Cardiac muscle cell (in vitro differentiated cells and primary cell): ENCODE results near the gene ALK. TPM values are rescaled to one million over a fixed set of nuclear protein-coding genes. Genes with fewer than 3 reads are reported as not detected.

Experiments used
- DNase-seq, 2 donors: peaks; one replicate each; pipeline versions ENCODE4 v3.0.0 to v3.0.0-alpha.2; 2010 to 2017; ENCODE audit warnings: low read depth in 1 of 2, low spot score in 1 of 2
- H3K27ac ChIP-seq: fragments of 200-600 bp; sonication (generic); 2 replicates; pipeline ENCODE4 v1.5.1; 2016
- H3K27me3 ChIP-seq: fragments of 200-600 bp; sonication (generic); 2 replicates; pipeline ENCODE4 v1.6.0; 2016; ENCODE audit warnings: control low read depth
- H3K36me3 ChIP-seq: fragments of 200-600 bp; sonication (generic); 2 replicates; pipeline ENCODE4 v1.5.1; 2016; ENCODE audit warnings: control low read depth
- H3K4me1 ChIP-seq: fragments of 200-600 bp; sonication (generic); 2 replicates; pipeline ENCODE4 v1.8.1; 2017; ENCODE audit warnings: low read depth, mild to moderate bottlenecking, mixed run types
- H3K4me3 ChIP-seq: fragments of 200-600 bp; sonication (generic); 2 replicates; pipeline ENCODE4 v1.5.1; 2016; ENCODE audit warnings: mild to moderate bottlenecking
- H3K9me3 ChIP-seq: fragments of 200-600 bp; sonication (generic); 2 replicates; pipeline ENCODE4 v1.5.1; 2017; ENCODE audit warnings: low read depth, mild to moderate bottlenecking, control low read depth
- polyA plus RNA-seq: library from polyadenylated mRNA; unstranded; fragments of >200 nt; fragmentation: Nextera tagmentation; extraction: Ambion mirVana; gene quantifications from 2 replicates; pipeline ENCODE4 v1.2.1, GENCODE V29; 2016
- total RNA-seq: library from RNA; depleted of rRNA; stranded (reverse); fragments of >200 nt; gene quantifications from 2 replicates; pipeline ENCODE4 v1.2.3, GENCODE V29; 2016
- TF ChIP-seq, protein P1 (sequence below): IDR thresholded peaks from 2 replicates; pipeline ENCODE4 v1.5.1; 2012; ENCODE audit warnings: low read depth, mild to moderate bottlenecking, low read length

The ALK gene
- total and polyA plus RNA-seq, 2 experiments from 2014 or later = 1.8 to 4.3 TPM

DNA sequence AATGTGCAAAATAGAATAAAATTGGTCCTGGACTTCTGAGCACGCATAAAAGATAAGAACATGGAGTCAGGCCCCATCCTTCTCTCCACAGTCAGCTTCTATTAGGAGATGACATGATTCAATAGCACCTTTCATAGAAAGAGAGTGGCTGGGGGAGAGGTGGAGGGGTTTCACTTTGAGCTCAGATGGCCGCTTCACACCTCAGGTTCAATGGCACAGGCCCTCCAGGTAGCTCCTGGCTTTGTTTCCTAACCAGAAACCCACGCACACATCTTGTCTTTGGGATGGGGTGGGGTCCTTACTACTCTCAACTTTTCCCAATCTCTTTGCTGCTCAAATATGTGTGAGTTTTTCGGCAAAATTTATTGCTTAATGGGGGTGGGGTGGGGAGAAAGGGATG lies 473.9 kb downstream of the ALK start:
- Histone ChIP-seq H3K27ac (no peak overlapping the region), H3K27me3 (no peaks in the 10 kb centered on the region), H3K4me1 (peaks cover 50% of the 10 kb centered on the region), H3K36me3 (no peaks in the 10 kb centered on the region), H3K9me3 (no peaks in the 10 kb centered on the region), H3K4me3 (no peak overlapping the region)
- no peak for DNase-seq
- TF ChIP-seq, protein P1, sequence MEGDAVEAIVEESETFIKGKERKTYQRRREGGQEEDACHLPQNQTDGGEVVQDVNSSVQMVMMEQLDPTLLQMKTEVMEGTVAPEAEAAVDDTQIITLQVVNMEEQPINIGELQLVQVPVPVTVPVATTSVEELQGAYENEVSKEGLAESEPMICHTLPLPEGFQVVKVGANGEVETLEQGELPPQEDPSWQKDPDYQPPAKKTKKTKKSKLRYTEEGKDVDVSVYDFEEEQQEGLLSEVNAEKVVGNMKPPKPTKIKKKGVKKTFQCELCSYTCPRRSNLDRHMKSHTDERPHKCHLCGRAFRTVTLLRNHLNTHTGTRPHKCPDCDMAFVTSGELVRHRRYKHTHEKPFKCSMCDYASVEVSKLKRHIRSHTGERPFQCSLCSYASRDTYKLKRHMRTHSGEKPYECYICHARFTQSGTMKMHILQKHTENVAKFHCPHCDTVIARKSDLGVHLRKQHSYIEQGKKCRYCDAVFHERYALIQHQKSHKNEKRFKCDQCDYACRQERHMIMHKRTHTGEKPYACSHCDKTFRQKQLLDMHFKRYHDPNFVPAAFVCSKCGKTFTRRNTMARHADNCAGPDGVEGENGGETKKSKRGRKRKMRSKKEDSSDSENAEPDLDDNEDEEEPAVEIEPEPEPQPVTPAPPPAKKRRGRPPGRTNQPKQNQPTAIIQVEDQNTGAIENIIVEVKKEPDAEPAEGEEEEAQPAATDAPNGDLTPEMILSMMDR = no peak

DNA sequence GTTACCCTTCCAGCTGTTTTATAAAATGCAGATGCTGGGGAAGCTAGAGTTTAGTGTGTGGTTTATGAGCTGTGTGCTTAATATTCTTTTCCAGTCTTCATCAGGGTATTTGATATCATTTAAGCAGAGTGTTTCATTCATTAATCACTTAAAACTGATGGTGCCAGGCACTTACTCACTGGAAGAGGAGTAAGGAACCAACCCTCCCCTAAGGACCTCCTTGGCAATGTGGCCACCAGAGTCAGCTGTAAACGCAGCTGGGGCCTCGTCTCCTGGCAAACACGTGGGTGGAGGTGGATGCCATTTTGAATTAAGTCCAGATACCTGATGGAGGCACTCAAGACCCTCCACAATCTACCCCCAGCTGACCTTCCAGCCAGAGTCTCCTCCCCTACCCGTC lies 474.5 kb downstream of the ALK start:
- H3K4me1 ChIP-seq = peaks cover 50% of the 10 kb centered on the region
- H3K9me3 ChIP-seq = no peaks in the 10 kb centered on the region
- DNase-seq = no peak
- no peak overlapping the region for H3K4me3 ChIP-seq
- no peaks in the 10 kb centered on the region for H3K27me3 ChIP-seq
- peak overlapping the region; percentile 37 for H3K27ac ChIP-seq
- TF ChIP-seq, protein P1 = no peak
- no peaks in the 10 kb centered on the region for H3K36me3 ChIP-seq

DNA sequence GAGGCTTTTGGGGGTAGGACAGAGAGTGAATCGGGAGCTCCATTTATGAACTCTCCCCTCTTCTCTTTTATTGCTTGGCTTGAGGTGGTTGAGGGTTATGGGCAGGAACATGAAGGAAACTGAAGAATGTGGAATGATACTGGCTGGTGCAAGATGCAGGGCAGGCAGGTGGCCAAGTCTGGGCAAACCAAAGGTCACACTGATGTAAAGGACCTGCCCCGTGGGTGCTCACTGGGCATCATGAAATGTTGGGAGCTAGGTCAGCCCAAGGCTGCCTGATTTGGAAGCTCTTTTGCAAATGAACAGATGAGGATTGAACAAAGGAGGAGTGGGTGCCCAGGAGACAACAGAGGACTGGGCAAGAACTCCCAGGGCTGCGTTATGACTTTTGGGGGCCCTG lies 477.2 kb downstream of the ALK start:
- TF ChIP-seq, protein P1 = no peak
- H3K9me3 ChIP-seq = no peaks in the 10 kb centered on the region
- H3K27ac ChIP-seq = peak overlapping the region; percentile 72
- H3K4me3 ChIP-seq = no peak overlapping the region
- peaks cover 36% of the 10 kb centered on the region for H3K4me1 ChIP-seq
- no peaks in the 10 kb centered on the region for H3K27me3 ChIP-seq
- H3K36me3 ChIP-seq = no peaks in the 10 kb centered on the region
- no peak for DNase-seq

DNA sequence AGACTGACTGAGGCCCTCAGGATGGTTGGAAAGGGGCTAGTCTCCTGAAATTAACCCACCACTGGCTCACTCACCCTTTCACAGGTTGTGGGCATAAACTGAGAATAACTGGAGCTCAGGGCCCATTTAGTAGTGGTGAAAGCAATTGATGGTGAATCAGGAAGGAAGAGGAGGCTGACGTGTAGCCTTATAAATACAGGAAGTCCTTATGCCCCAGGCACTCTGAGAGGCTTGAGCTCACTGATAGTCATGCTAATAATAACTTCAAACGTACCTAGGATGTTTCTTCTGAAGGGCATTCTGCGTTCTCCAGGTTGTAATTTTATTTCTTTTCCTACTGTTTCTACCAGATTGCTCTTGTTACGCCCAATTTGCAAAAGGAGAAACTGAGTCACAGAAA lies 477.8 kb downstream of the ALK start:
- peak overlapping the region; percentile 72 for H3K27ac ChIP-seq
- H3K9me3 ChIP-seq = no peaks in the 10 kb centered on the region
- no peaks in the 10 kb centered on the region for H3K36me3 ChIP-seq
- peak in 1 of 2 donors; percentile 59 for DNase-seq
- H3K4me3 ChIP-seq = no peak overlapping the region
- no peaks in the 10 kb centered on the region for H3K27me3 ChIP-seq
- TF ChIP-seq, protein P1 = no peak
- H3K4me1 ChIP-seq = peaks cover 36% of the 10 kb centered on the region

DNA sequence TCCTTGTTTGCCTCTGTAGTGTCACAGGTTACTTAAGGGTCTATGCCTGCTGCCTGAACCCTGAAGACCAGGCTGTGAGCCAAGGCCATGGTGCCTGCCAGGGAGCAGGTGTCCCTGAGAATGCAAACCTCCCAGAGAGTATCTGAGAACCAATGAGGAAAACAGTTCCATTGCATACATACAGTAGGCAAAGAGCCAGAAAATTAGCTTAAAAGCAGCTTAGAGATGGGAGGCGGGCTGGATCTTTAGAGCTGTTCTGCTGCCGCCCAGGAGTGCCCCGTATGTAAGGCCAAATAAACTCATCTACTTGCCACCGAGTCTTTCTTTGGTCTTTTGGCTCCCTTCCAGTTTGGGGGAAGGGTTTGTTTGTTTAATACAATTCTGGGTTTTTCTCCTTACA lies 478.2 kb downstream of the ALK start:
- peak overlapping the region; percentile 72 for H3K27ac ChIP-seq
- no peak for DNase-seq
- no peak overlapping the region for H3K4me3 ChIP-seq
- no peaks in the 10 kb centered on the region for H3K36me3 ChIP-seq
- TF ChIP-seq, protein P1 = no peak
- H3K27me3 ChIP-seq = no peaks in the 10 kb centered on the region
- H3K4me1 ChIP-seq = peaks cover 36% of the 10 kb centered on the region
- H3K9me3 ChIP-seq = no peaks in the 10 kb centered on the region

DNA sequence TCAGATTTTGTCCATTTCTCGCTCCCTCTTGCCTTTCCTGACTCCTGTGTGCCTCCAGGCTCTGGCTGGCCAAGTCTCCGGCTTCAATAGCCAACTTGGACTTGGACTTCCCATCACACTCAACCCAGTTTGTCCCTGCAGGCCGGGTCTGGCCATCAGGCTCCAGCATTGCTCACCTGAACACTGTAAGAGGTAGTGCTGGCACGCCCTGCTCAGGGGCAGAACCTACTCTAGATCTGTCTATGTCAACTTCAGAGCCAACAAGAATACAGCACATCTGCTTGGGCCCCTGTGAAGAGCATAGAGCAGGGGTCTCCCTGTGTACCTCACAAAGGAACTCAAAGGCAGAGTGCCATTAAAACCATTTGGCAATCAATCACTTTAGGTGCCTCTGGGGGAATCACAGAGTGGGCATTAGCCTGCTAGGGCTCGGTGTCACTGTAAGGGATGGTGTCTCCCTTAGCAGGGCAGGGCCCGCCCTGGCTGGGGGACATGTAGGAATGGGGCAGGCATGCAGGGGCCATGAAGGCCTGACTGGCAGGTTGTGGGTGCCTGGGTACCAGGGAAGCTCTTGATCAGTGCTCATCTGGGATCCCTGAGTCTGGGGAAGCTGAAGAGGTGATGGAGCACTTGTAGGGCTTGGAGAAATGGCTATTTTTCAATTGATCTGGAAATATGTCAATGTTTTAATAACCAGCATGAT lies 480.3 kb downstream of the ALK start:
- Histone ChIP-seq H3K9me3 (no peaks in the 10 kb centered on the region), H3K27me3 (no peaks in the 10 kb centered on the region), H3K27ac (no peak overlapping the region), H3K4me1 (peaks cover 18% of the 10 kb centered on the region), H3K36me3 (no peaks in the 10 kb centered on the region), H3K4me3 (no peak overlapping the region)
- TF ChIP-seq, protein P1 = no peak
- no peak for DNase-seq
